GM19463 (cell line): ENCODE data around the gene TMEM107.
"Not testable (repeated sequence)": the region's sequence is repeated elsewhere in the genome, so short reads cannot be mapped to it uniquely, and the experiment has no call there.

Experiments used
- ATAC-seq: cut with Tn5 transposase; IDR thresholded peaks from one replicate; pipeline ENCODE4 v1.9.1; 2021; ENCODE audit warnings: mild to moderate bottlenecking, moderate library complexity; ENCODE audit not compliant: unreplicated experiment

Gene TMEM107

GRCh38 chr17:8189711-8190477 lies 13.7 kb upstream of the TMEM107 start, which contains the start of gene BORCS6:
TSS of gene BORCS6 (minus strand) at chr17:8190180. CDS start at chr17:8190140, 40 bp downstream.
- peak; percentile 44 for ATAC-seq

GRCh38 chr17:8189041-8189710 lies 13.0 kb upstream of the TMEM107 start:
- no peak for ATAC-seq

- no peak for ATAC-seq
Observed at GRCh38 chr17:8188263-8188839, 12.2 kb upstream of the TMEM107 start.

- ATAC-seq = peak; percentile 24
Observed at GRCh38 chr17:8187517-8188262, 11.5 kb upstream of the TMEM107 start.

GRCh38 chr17:8186787-8187516 lies 10.8 kb upstream of the TMEM107 start:
- peak; percentile 16 for ATAC-seq

- ATAC-seq = no peak
Observed at GRCh38 chr17:8186446-8186786, 10.2 kb upstream of the TMEM107 start.

- ATAC-seq = no peak
Observed at GRCh38 chr17:8185582-8186445, 9.6 kb upstream of the TMEM107 start.

- no peak for ATAC-seq
Observed at GRCh38 chr17:8176998-8177731, 985 bp upstream of the TMEM107 start.

- no peak for ATAC-seq
Observed at GRCh38 chr17:8175795-8176196, 384 bp downstream of the TMEM107 start.

GRCh38 chr17:8173871-8174322 lies 2.3 kb downstream of the TMEM107 start:
- no peak for ATAC-seq

GRCh38 chr17:8173056-8173870 lies 2.9 kb downstream of the TMEM107 start:
- peak; percentile 60 for ATAC-seq

GRCh38 chr17:8170186-8170585 lies 6.0 kb downstream of the TMEM107 start:
- ATAC-seq = not testable (repeated sequence)

GRCh38 chr17:8167526-8167925 lies 8.7 kb downstream of the TMEM107 start:
- no peak for ATAC-seq

GRCh38 chr17:8166731-8167130 lies 9.4 kb downstream of the TMEM107 start:
- ATAC-seq = no peak

- no peak for ATAC-seq
Observed at GRCh38 chr17:8164815-8165131, 11.4 kb downstream of the TMEM107 start.

GRCh38 chr17:8163978-8164814 lies 12.0 kb downstream of the TMEM107 start:
- ATAC-seq = no peak
